GM21367 (cell line): Measurements from ENCODE around the gene NAB2.
"Not testable (repeated sequence)": the region's sequence is repeated elsewhere in the genome, so short reads cannot be mapped to it uniquely, and the experiment has no call there.

ENCODE experiments used
- ATAC-seq: cut with Tn5 transposase; IDR thresholded peaks from one replicate; pipeline ENCODE4 v1.9.1; 2021; ENCODE audit not compliant: unreplicated experiment

NAB2 gene

GRCh38 chr12:57088354-57089270 lies at the start of gene NAB2:
TSS of gene NAB2 (plus strand) at chr12:57089114. CDS start at chr12:57089272, 158 bp downstream.
- ATAC-seq: peak; percentile 34

GRCh38 chr12:57040211-57040610 lies 48.7 kb upstream of the NAB2 start:
- no peak for ATAC-seq

DNA sequence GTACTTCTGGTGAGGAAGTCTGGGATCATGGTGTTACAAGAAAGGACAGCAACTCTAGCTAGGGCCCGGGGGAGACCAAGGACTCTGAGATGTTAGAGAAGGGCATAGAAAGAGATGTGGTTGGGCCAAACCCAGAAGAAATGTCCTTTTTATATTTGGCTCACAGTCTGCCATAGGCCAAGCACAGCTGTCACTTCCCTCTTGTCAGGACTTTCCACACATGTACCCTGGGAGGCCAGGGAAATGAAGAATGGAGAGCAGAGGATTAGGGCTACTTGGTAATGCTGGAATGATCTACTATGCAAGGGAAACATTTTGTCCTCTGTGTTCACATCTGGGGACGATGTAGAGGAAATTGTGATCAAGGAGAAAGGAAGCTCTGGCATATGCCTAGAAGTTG lies 48.2 kb upstream of the NAB2 start:
- ATAC-seq: no peak

GRCh38 chr12:57042695-57043094 lies 46.2 kb upstream of the NAB2 start:
- ATAC-seq: no peak

DNA sequence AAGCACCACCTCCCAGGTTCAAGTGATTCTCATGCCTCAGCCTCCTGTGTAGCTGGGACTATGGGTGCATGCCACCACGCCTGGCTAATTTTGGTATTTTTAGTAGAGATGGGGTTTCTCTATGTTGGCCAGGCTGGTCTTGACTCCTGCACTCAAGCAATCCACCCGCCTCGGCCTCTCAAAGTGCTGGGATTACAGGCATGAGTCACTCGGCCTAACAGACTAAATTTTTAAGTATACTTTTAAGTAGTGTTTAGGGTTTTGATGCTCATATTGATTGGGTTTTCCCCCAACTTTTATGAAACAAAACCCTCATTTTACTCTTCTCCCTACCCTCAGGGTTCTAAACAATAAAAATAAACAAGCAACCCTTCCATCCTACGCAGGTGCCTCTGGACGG lies 44.4 kb upstream of the NAB2 start:
- no peak for ATAC-seq

- no peak for ATAC-seq
Observed at GRCh38 chr12:57044889-57045288, 44.0 kb upstream of the NAB2 start.

DNA sequence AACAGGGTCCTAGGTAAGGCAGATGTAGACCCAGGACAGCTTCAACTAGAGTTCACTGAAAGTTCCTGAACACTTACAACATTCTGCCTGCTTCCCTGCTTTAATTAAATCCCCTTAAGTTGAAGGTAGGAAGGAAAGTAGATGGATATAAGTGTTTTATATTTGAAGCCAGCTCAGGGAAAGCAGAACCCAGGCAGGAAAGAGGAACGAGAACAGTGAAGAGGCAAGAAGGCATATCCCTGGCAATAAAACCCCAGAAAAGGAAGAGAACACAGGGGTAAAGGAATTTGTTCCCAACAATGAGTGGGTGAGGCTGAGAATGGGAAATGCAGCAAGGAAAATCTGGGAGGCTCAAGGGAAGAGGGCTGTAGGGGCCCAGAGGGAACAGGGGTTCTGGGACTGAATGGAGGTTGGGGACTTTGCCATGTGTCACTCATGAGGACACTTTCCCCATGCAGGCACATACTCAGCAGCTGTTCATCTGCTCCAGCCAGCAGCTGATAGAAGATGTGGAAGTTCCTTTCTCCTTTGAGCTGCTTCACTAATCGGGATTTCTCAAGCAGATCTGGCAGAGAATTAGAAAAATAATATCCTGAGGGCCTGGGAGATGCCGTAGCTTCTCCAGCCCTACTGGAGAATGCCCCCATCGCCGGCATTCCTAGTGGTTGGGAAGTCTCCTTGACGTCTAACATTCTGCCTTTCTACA lies 42.7 kb upstream of the NAB2 start:
- no peak for ATAC-seq

DNA sequence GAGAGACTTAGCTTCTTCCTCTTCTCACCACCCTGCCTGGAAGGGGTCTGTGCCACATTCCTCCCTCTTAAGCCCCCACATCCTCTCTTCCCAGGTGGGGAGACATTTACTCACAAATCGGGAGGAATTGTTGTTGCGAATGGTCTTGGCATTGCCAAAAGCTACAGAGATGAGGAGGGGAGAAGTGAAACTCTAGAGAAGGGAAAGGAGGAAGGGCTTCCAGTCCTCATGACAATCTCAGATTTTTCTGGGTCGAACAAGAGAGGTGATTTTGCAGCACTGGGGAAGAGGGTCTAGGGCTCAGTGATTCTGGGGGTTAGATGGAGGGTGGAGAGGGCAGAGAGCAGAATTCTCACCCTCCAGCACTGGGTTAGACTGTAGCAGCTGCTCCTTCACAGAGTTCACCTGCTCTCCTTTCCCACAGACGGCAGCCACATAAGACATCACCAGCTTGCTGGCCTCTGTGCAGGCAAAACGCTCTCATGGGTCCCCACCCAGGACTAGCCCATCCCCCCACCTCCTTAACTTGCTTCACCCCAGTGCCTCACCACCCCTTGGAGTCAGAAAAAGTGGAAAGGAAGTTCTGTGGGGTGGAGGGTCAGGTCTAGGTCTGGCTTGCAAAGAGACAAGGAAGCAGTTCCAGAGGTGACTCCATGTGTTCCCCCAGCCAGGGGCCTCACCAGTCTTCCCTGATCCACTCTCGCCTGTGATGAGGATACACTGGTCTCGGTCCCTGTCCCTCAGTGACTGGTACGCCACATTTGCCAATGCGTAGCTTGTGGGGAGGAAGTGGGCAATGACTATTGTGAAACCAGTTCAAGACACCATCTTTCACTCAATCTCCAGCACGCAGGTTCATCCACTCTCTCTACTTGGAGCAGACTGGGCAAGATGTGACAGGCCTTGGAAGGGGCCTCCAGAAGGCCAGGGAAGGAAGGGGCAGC lies 41.7 kb upstream of the NAB2 start:
- no peak for ATAC-seq

DNA sequence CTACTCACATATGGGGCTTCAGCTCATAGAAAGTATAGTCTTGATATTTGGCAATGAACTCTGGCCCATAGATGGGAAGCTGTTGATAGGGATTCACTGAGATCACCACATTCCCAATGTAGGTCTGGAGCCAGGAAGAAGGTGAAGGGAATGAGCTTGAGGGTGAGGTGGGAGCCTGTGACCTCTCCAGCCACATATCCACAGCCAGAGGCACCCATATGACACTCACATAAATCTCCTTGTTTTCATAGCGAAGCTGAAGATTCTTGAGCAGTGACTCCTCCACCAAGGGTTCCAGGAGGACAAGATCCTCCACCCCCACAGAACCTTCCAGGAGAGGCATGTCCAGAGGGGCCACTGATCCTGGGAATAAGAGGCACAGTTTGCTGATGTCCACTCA lies 40.9 kb upstream of the NAB2 start:
- ATAC-seq: no peak

GRCh38 chr12:57048423-57049118 lies 40.3 kb upstream of the NAB2 start:
- no peak for ATAC-seq

GRCh38 chr12:57049119-57049446 lies 39.8 kb upstream of the NAB2 start:
- no peak for ATAC-seq

- ATAC-seq: no peak
Observed at GRCh38 chr12:57049890-57050289, 39.0 kb upstream of the NAB2 start, which contains the start of gene MYO1A. TSS of gene MYO1A (minus strand) at chr12:57050129. CDS start at chr12:57048323, 1,806 bp downstream.

GRCh38 chr12:57051011-57051410 lies 37.9 kb upstream of the NAB2 start:
- ATAC-seq: no peak

DNA sequence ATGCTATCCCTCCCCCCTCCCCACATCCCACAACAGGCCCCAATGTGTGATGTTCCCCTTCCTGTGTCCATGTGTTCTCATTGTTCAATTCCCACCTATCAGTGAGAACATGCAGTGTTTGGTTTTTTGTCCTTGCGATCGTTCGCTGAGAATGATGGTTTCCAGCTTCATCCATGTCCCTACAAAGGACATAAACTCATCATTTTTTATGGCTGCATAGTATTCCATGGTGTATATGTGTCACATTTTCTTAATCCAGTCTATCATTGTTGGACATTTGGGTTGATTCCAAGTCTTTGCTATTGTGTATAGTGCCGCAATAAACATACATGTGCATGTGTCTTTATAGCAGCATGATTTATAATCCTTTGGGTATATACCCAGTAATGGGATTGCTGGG lies 35.8 kb upstream of the NAB2 start:
- ATAC-seq: not testable (repeated sequence)

- ATAC-seq: not testable (repeated sequence)
Observed at GRCh38 chr12:57053901-57054300, 35.0 kb upstream of the NAB2 start.

GRCh38 chr12:57055824-57056223 lies 33.1 kb upstream of the NAB2 start:
- ATAC-seq: no peak

GRCh38 chr12:57057067-57057751 lies 31.7 kb upstream of the NAB2 start:
- ATAC-seq: no peak

DNA sequence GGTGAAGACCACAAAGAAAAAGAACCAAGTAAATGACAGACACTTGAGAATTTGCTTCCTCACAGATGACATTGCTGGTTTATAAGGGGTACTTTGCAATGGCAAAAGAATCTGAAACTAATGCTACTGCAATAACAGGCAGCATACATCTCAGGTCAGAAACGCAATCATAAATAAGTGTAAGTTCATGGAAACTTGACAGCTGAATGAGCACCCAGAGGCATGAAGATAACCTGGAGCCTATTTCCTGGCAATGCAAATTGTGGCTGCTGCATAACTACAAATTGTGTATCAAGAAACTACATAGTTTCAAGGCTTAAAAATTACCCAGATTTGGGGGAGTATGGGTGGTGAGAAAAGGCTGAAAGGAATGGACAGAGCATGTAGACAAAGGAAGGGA lies 30.5 kb upstream of the NAB2 start:
- ATAC-seq: no peak

DNA sequence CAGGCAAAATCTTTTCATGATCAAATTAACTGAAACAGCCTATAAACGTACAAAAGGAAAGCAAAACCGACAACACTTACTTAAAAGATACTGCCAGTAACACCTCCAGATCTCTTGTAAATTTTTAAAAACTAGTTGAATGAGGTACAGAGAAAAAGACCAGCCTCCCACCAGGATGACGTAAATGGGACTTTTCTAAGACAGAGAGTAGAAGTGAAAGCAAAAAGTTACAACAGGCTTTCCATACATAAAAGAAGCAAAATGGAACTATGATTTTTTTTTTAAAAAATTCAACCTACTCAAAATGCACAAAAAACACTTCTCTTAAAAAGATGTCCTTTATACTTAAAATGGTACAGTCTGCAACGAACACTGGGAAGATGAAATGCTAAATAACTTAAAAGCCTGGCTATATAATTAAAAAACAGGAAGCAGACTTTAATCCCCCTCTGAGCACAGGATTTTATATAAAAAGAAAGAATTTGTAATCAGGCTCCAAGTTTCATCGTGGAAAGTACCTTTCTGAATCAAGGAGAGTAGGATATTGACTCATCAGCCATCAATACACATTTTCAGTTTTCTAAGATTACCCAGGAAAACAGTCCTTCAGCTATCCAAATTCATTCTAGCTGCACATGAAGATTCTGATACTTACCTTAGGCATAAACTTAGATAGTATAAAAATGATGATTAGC lies 24.8 kb upstream of the NAB2 start:
- peak; percentile 78 for ATAC-seq
